VCaP (cell line): ENCODE measurements around the gene CACNA2D3.

Source experiments
- H3K27ac ChIP-seq: fragments of 450-650 bp; 2 replicates; pipeline ENCODE4 v1.5.1; 2017
- TF ChIP-seq, protein P1 (sequence below): fragments of 450-650 bp; conservative IDR thresholded peaks from 2 replicates; pipeline ENCODE4 v1.5.1; 2017; ENCODE audit warnings: mild to moderate bottlenecking, moderate library complexity

Gene CACNA2D3

DNA sequence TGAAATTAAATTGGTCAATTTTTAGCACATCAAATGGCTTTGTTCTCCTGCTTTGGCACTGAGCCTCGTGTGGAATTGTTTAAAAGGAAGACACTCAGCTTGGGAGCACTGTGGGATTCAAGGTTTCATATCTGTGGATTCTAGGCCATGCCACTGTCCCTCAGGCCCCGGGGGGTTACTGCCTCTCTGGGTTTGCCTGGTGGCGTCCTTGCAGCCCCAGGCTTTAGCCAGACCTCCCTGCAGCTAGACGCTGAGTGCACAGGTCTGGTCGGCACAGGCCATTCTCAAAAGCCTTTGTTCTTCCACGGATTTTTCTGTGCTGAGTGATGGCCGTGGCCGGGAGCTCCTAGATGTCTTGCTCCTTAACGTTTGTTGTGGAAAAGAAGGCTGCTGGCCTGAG, 76.2 kb downstream of the CACNA2D3 start:
- TF ChIP-seq, protein P1, sequence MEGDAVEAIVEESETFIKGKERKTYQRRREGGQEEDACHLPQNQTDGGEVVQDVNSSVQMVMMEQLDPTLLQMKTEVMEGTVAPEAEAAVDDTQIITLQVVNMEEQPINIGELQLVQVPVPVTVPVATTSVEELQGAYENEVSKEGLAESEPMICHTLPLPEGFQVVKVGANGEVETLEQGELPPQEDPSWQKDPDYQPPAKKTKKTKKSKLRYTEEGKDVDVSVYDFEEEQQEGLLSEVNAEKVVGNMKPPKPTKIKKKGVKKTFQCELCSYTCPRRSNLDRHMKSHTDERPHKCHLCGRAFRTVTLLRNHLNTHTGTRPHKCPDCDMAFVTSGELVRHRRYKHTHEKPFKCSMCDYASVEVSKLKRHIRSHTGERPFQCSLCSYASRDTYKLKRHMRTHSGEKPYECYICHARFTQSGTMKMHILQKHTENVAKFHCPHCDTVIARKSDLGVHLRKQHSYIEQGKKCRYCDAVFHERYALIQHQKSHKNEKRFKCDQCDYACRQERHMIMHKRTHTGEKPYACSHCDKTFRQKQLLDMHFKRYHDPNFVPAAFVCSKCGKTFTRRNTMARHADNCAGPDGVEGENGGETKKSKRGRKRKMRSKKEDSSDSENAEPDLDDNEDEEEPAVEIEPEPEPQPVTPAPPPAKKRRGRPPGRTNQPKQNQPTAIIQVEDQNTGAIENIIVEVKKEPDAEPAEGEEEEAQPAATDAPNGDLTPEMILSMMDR, result no peak
- no peak overlapping the region for H3K27ac ChIP-seq

DNA sequence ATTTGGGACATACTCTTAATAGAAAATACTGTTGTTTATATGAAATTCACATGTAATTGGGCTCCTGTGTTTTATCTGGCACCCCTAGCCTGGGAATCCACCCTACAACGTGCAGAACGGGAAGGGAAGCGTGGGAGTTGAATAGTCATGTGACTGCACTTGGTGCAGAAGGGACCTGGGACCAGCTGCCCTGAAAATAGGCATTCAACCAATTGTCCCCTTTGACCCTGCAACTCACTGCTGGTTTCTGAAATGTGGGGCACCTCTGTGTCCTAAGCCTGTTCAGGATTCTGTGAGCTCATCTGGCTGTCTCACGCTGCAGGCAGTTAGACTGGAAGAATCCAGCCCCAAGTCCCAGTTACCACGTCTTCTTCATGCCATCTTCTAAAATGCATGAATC, 79.7 kb downstream of the CACNA2D3 start:
- no peak overlapping the region for H3K27ac ChIP-seq
- TF ChIP-seq, protein P1, result no peak

DNA sequence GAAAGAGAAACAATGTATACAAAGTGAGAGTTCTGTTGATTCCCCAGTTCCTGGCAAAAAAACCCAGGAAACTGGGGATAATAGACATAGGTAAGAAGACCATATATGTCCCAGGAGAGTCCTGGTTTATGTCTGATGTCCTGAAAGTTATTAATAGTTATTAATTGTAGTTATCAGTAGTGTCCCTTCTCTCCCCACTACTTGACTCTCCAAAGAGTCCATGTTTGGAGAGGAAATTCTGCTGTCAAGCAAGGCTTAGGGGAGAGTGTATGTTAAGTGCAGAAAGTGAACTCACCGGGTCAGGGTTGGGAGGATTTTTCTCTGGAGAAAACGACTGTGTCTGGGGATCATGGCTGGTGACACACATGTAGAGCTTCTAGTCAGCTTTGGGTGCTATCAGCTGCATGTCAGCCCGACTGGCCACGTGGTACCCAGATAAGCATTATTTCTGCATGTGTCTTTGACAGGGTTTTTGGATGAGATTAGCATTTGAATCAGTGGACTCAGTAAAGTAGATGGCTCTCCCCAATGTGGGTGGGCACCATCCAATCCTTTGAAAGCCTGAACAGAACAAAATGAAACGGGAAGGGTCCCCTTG, 80.4 kb downstream of the CACNA2D3 start:
- TF ChIP-seq, protein P1, result no peak
- H3K27ac ChIP-seq, result no peak overlapping the region

DNA sequence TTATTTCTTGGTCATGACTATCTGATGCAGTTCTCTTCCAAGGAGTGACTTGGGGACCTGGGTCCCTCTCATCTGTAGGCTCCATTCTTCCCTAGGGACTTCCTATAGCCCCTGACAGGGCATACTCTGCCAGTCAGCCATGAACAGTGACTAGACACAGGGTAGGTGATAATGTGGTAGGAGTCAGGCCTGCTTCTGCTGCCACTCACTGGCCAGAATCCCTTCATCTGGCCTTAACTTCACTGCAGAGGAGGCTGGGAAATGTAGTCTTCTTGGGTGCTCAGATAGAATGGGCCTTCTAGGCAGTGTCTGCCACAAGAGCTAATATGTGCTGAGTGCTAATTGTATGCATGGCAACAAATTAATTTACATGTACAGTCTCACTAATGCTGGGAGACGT, 84.5 kb downstream of the CACNA2D3 start:
- no peak overlapping the region for H3K27ac ChIP-seq
- TF ChIP-seq, protein P1, result no peak

GRCh38 chr3:54211097-54211496, 88.7 kb downstream of the CACNA2D3 start:
- H3K27ac ChIP-seq, result peak overlapping the region; percentile 51
- TF ChIP-seq, protein P1, result no peak

GRCh38 chr3:54212723-54213122, 90.4 kb downstream of the CACNA2D3 start:
- no peak overlapping the region for H3K27ac ChIP-seq
- TF ChIP-seq, protein P1, result no peak

- H3K27ac ChIP-seq, result no peak overlapping the region
Observed at GRCh38 chr3:54213907-54214306, 91.6 kb downstream of the CACNA2D3 start.

More at GRCh38 chr3:54213907-54214306, 91.6 kb downstream of the CACNA2D3 start:
- TF ChIP-seq, protein P1, result no peak
